Activated CD4-positive, alpha-beta memory T cell treated with anti-CD3 and anti-CD28 coated beads for 36 hours (primary cell): ENCODE data around the gene FABP6. TPM values are rescaled to one million over a fixed set of nuclear protein-coding genes. Genes with fewer than 3 reads are reported as not detected.
"Not testable (repeated sequence)": the region's sequence is repeated elsewhere in the genome, so short reads cannot be mapped to it uniquely, and the experiment has no call there.

Source experiments
- CTCF ChIA-PET: fragments of 350-600 bp; sonication (Branson Sonifier 250); formaldehyde crosslinking; loops from one replicate; lab custom pipeline; 2021; ENCODE audit warnings: antibody characterized with exemption, inconsistent platforms; lab: Charles Lee
- POLR2A ChIA-PET: fragments of 350-600 bp; sonication (Branson Sonifier 250); formaldehyde crosslinking; loops from one replicate; lab custom pipeline; 2021; ENCODE audit warnings: antibody characterized with exemption; lab: Charles Lee
- DNase-seq: peaks from one replicate; pipeline ENCODE4 v3.0.0-alpha.2; 2020
- H3K27ac Mint-ChIP-seq: one replicate; pipeline ENCODE4 v1.8.0; 2021; ENCODE audit warnings: mixed read lengths
- H3K27me3 Mint-ChIP-seq: one replicate; pipeline ENCODE4 v1.8.0; 2021; ENCODE audit warnings: mixed read lengths
- H3K36me3 Mint-ChIP-seq: one replicate; pipeline ENCODE4 v1.8.0; 2021; ENCODE audit warnings: mixed read lengths
- H3K4me1 Mint-ChIP-seq: one replicate; pipeline ENCODE4 v1.8.0; 2021; ENCODE audit warnings: low read depth, mixed read lengths
- H3K4me3 Mint-ChIP-seq: one replicate; pipeline ENCODE4 v1.8.0; 2021; ENCODE audit warnings: mild to moderate bottlenecking, mixed read lengths
- H3K9me3 Mint-ChIP-seq: one replicate; pipeline ENCODE4 v1.8.0; 2021; ENCODE audit warnings: mixed read lengths
- intact Hi-C: fragments of 100-400 bp; cut with micrococcal nuclease; formaldehyde crosslinking; loops from one replicate; pipeline ENCODE4 v1.15.1; 2023
- total RNA-seq, 2 experiments: library from RNA; stranded (reverse); gene quantifications; one replicate each; pipeline ENCODE4 v1.2.3, GENCODE V29; 2021

Gene FABP6
- total RNA-seq, 2 experiments from 2014 or later, result not detected

DNA sequence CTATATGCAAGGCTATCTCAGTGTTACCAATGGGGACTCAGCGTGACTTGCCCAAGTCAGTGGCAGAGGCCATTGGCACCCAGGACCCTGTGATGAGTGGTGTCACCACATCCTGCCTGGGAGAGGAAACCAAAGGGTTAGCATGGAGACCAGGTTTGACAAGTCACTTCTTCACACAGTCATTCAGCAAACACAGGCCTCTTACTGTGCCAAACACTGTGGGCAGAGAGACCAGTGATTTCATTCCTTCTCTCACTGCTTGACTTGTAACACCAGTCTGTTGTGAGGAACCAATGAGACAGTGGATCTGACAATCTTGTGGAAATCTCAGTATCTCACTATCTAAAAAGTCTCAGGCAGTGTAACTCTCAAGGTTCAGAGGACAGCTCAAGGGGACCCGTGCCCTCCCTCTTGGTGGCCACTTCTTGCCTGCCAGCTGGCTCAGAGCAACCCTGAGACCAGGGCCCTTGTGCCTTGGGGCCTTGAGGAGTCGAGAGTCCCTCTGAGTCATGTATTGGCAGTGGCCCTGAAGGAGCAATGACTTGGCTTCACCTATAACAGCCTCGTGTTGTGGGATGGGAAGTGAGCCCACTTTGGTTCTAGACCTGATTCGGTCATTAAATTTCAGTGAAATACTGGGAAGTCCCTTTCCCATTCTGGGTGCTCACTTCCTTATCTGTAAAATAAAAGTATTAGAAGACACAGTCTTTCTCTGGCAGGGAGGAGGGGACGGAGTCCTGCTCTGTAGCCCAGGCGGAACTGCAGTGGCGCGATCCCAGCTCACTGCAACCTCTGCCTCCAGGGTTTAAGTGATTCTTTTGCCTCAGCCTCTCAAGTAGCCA lies 1.6 kb downstream of the FABP6 start:
- CTCF ChIA-PET, result interaction anchor here (0.7 kb wide), 1 partner anchor 14 kb away, joined by 3 read pairs; no protein-coding TSS in a partner anchor

DNA sequence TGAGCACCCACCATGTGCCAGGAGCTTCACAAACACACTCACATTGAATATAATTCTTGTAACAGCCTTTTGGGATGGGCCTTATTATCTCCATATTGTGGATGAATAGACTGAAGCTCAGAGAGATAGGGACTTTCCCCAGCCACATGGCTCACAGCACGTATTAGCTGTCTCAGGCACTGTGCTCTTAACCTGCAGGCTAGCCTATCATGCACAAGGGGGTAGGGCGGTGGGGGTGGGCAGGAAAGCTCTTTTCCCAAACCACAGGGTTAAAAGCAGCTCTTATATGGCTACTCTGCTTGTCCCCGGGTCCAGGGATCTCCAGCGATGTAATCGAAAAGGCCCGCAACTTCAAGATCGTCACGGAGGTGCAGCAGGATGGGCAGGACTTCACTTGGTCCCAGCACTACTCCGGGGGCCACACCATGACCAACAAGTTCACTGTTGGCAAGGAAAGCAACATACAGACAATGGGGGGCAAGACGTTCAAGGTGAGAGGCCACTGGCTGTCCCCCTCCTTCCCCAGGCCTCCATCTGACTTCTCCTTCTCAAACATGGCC lies 2.6 kb downstream of the FABP6 start:
- H3K27ac Mint-ChIP-seq, result no peak overlapping the region

More for the DNA sequence above, 1.6 kb downstream of the FABP6 start:
- POLR2A ChIA-PET, result no interaction called here
- Mint-ChIP-seq H3K4me1 (no peaks in the 10 kb centered on the region), H3K36me3 (no peaks in the 10 kb centered on the region), H3K27ac (no peak overlapping the region), H3K4me3 (no peak overlapping the region), H3K27me3 (no peaks in the 10 kb centered on the region), H3K9me3 (no peaks in the 10 kb centered on the region)
- intact Hi-C loops, result no loop called here
- peak; percentile 44 for DNase-seq

DNA sequence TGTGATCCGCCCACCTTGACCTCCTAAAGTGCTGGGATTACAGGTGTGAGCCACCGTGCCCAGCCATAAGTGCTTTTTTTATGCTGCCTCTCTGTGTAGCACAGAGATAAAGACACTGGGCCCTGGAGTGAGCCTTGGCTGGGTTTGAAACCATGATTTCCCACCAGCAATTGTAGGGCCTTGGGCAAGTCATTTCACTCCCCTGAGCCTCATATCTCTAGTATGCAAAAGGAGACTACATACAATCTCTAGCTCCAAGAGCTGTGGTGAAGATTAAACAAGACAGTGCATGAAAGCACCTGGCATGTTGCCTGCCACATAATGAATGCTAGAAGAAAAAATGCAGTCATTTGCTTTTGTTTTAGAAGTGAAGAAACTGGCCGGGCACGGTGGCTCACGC lies 3.9 kb downstream of the FABP6 start:
- intact Hi-C loops, result no loop called here
- Mint-ChIP-seq H3K36me3 (no peaks in the 10 kb centered on the region), H3K4me1 (no peaks in the 10 kb centered on the region), H3K9me3 (no peaks in the 10 kb centered on the region), H3K27ac (no peak overlapping the region), H3K27me3 (no peaks in the 10 kb centered on the region), H3K4me3 (no peak overlapping the region)
- DNase-seq, result no peak
- ChIA-PET CTCF (no interaction called here), POLR2A (no interaction called here)

More for the DNA sequence above, 2.6 kb downstream of the FABP6 start:
- Mint-ChIP-seq H3K4me1 (no peaks in the 10 kb centered on the region), H3K9me3 (no peaks in the 10 kb centered on the region), H3K4me3 (no peak overlapping the region), H3K27me3 (no peaks in the 10 kb centered on the region), H3K36me3 (no peaks in the 10 kb centered on the region)
- no peak for DNase-seq
- intact Hi-C loops, result no loop called here
- ChIA-PET POLR2A (no interaction called here), CTCF (interaction anchor here (0.7 kb wide), 1 partner anchor 13 kb away, joined by 3 read pairs; no protein-coding TSS in a partner anchor)

DNA sequence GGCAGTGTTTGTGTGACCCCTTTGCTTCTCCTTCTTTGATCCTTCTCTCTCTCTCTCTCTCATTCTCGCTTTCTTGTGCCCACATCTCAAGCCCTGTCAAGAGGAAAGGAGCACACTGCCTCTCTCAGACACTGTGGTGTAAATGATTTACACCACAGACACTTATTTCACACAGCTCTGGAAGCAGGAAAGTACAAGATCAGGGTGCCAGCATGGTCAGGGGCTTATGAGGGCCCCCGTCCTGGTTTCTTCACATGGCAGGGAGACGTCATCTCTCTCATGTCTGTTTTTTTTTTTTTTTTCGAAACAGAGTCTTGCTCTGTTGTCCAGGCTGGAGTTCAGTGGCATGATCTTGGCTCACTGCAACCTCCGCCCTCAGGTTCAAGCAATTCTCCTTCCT lies 6.4 kb downstream of the FABP6 start:
- Mint-ChIP-seq H3K27ac (no peak overlapping the region), H3K4me3 (no peak overlapping the region), H3K36me3 (no peaks in the 10 kb centered on the region), H3K9me3 (no peaks in the 10 kb centered on the region), H3K27me3 (peaks cover 2% of the 10 kb centered on the region), H3K4me1 (no peaks in the 10 kb centered on the region)
- DNase-seq, result no peak
- ChIA-PET POLR2A (no interaction called here), CTCF (no interaction called here)
- intact Hi-C loops, result no loop called here

- Mint-ChIP-seq H3K4me1 (no peaks in the 10 kb centered on the region), H3K9me3 (no peaks in the 10 kb centered on the region), H3K4me3 (no peak overlapping the region), H3K36me3 (no peaks in the 10 kb centered on the region), H3K27me3 (peaks cover 2% of the 10 kb centered on the region), H3K27ac (no peak overlapping the region)
- intact Hi-C loops, result no loop called here
- ChIA-PET CTCF (no interaction called here), POLR2A (no interaction called here)
- no peak for DNase-seq
Observed at GRCh38 chr5:160237571-160238093, 8.3 kb downstream of the FABP6 start.

DNA sequence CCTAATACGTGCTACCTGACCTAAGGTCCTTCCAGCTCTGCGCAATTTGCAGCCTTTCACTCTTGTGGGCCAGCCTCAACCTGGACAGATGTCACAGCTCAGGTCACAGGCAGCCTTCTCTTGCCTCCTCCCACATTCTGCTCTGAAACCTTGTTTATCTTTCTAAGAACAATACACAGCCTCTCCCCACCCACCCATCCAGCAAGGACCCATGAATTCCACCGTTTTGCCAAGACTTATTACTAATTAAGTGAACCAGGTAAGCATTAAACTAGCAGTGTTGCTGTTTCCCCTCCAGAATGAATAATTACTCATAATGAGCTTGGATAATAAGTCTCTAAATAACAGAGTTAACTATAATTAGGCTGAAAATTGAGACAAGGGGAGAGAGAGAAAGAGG lies 11.0 kb downstream of the FABP6 start:
- no peak for DNase-seq
- Mint-ChIP-seq H3K27me3 (peaks cover 2% of the 10 kb centered on the region), H3K36me3 (no peaks in the 10 kb centered on the region), H3K4me1 (no peaks in the 10 kb centered on the region), H3K9me3 (no peaks in the 10 kb centered on the region), H3K27ac (no peak overlapping the region), H3K4me3 (no peak overlapping the region)
- CTCF ChIA-PET, result no interaction called here
- POLR2A ChIA-PET, result no interaction called here
- intact Hi-C loops, result no loop called here

GRCh38 chr5:160242145-160242544 lies 12.8 kb downstream of the FABP6 start:
- no peaks in the 10 kb centered on the region for H3K36me3 Mint-ChIP-seq
- no peak for DNase-seq
- H3K4me3 Mint-ChIP-seq, result no peak overlapping the region
- intact Hi-C loops, result no loop called here
- peaks cover 2% of the 10 kb centered on the region for H3K27me3 Mint-ChIP-seq
- POLR2A ChIA-PET, result no interaction called here
- CTCF ChIA-PET, result no interaction called here
- no peaks in the 10 kb centered on the region for H3K4me1 Mint-ChIP-seq
- H3K9me3 Mint-ChIP-seq, result no peaks in the 10 kb centered on the region
- no peak overlapping the region for H3K27ac Mint-ChIP-seq

DNA sequence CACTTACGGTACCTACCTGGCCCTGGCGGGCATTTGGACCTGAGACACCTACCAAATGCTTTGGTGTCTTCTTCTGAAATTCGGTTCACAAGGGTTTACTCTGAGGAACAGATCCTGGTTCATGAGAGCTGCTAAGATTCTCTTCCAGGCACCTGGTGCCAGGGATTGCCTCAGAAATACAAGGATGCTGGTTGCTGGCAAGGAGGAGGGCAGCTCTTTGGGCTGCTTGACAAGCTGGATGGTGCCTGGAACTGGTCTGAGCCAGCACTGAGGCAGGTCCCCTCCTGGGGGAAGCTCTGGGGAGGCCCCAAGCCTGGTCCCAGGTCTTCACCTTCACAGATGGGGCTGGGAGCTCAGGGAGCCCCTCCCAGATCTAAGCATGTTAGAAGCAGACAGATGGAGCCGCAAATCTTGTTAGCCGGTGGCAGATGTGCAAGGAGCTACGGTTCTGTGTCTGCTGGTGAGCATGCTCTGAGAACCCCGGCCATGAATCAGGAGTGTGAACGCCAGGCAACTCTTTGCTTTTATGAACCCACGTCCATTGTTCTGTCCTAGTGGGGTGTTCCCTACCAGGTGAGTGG lies 16.3 kb downstream of the FABP6 start:
- ChIA-PET POLR2A (no interaction called here), CTCF (interaction anchor here (1.2 kb wide), 1 partner anchor 14 kb away, joined by 3 read pairs; no protein-coding TSS in a partner anchor)
- Mint-ChIP-seq H3K4me3 (no peak overlapping the region), H3K27me3 (no peaks in the 10 kb centered on the region), H3K27ac (no peak overlapping the region), H3K4me1 (no peaks in the 10 kb centered on the region), H3K9me3 (no peaks in the 10 kb centered on the region), H3K36me3 (no peaks in the 10 kb centered on the region)
- intact Hi-C loops, result no loop called here
- no peak for DNase-seq

GRCh38 chr5:160249570-160249969 lies 20.3 kb downstream of the FABP6 start:
- H3K27me3 Mint-ChIP-seq, intact Hi-C loops, H3K27ac Mint-ChIP-seq, H3K9me3 Mint-ChIP-seq, POLR2A ChIA-PET, H3K4me1 Mint-ChIP-seq, H3K4me3 Mint-ChIP-seq, DNase-seq, H3K36me3 Mint-ChIP-seq: not testable (repeated sequence)
- CTCF ChIA-PET, result interaction anchor here (0.7 to 1.4 kb wide), 2 partner anchors 28 to 96 kb away, joined by 4 to 5 read pairs; no protein-coding TSS in a partner anchor

DNA sequence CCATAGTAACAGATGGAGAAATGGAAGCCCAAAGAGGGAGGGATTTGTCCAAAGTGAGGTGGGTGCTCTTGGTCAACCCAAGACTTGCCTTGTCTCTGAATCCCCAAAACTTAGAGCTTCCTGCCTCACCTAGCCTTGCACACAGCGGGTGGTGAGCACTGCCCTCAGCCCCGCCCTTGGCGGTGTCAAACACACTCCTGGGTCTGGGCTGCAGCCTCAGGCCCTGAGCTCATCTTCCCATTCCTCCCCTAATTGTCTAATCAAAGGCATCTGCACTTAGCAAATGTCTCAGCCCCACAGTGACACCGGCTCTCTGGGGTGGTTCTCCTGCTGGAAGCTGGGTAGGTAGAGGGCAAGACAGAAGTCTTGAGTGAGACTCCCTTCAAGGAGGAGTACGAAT lies 20.9 kb downstream of the FABP6 start:
- CTCF ChIA-PET, result interaction anchor here (0.6 to 1.4 kb wide), 3 partner anchors 29 to 96 kb away, joined by 3 to 5 read pairs (median 4); no protein-coding TSS in a partner anchor
- Mint-ChIP-seq H3K4me3 (no peak overlapping the region), H3K9me3 (no peaks in the 10 kb centered on the region), H3K36me3 (no peaks in the 10 kb centered on the region), H3K4me1 (no peaks in the 10 kb centered on the region), H3K27me3 (no peaks in the 10 kb centered on the region), H3K27ac (no peak overlapping the region)
- POLR2A ChIA-PET, result no interaction called here
- intact Hi-C loops, result no loop called here
- no peak for DNase-seq

DNA sequence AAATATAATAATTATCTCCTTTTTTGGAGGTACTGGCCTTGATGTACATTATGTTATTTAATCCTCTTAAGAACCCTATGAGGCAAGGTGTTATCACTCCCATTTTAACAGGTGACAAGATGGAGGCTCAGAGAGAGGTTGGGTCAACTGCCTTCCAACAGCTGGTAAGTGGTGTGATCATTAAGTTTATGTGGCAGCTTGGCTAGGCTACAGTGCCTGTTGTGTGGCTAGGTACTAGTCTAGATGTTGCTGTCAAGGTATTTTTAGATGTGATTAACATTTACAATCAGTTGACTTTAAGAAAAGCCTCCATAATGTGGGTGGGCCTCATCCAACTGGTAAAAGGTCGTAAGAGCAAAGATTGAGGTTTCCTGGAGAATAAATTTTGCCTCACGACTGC lies 21.5 kb downstream of the FABP6 start:
- DNase-seq, result no peak
- H3K27ac Mint-ChIP-seq, result no peak overlapping the region
- no peaks in the 10 kb centered on the region for H3K36me3 Mint-ChIP-seq
- intact Hi-C loops, result no loop called here
- H3K4me3 Mint-ChIP-seq, result no peak overlapping the region
- CTCF ChIA-PET, result interaction anchor here (0.6 to 1.4 kb wide), 2 partner anchors 34 to 95 kb away, joined by 3 to 5 read pairs; no protein-coding TSS in a partner anchor
- POLR2A ChIA-PET, result no interaction called here
- no peaks in the 10 kb centered on the region for H3K9me3 Mint-ChIP-seq
- H3K27me3 Mint-ChIP-seq, result no peaks in the 10 kb centered on the region
- H3K4me1 Mint-ChIP-seq, result no peaks in the 10 kb centered on the region
